ENCODE measurements around the gene SLC1A7. TPM values are rescaled to one million over a fixed set of nuclear protein-coding genes. Genes with fewer than 3 reads are reported as not detected.

Gene SLC1A7
- total and polyA plus RNA-seq, 2 experiments from 2014 or later, result not detected

- Histone ChIP-seq H3K9me3 (ENCODE audit: low read depth) (no peaks in the 10 kb centered on the region), H2AFZ (no peak overlapping the region), H3K27me3 (no peaks in the 10 kb centered on the region), H3K27ac (peak overlapping the region; percentile 31), H3K4me2 (no peak overlapping the region), H3K4me3 (no peak overlapping the region), H3K9me2 (replicated peaks; ENCODE audit: insufficient read depth) (no peaks in the 10 kb centered on the region), H3K79me2 (no peaks in the 10 kb centered on the region), H4K20me1 (ENCODE audit: insufficient read depth, poor library complexity, severe bottlenecking) (no peaks in the 10 kb centered on the region), H3K4me1 (ENCODE audit: insufficient read depth) (no peaks in the 10 kb centered on the region), H3K36me3 (replicated peaks; ENCODE audit: insufficient read depth, low read depth) (no peaks in the 10 kb centered on the region)
- 84% methylated on average over 12 of the region's 12 CpGs for WGBS (ENCODE audit: low lambda C conversion rate, missing lambda C conversion rate)
- no peak for TF ChIP-seq EZH2phosphoT487 (IDR thresholded peaks at IDR 0.05; ENCODE audit: low read depth, severe bottlenecking, unreplicated experiment)
- no peak for DNase-seq (ENCODE audit: low spot score)
Observed at GRCh38 chr1:53129891-53130597, 12.4 kb downstream of the SLC1A7 start.

GRCh38 chr1:53128401-53128800 lies 14.0 kb downstream of the SLC1A7 start:
- H2AFZ ChIP-seq, result no peak overlapping the region
- no peaks in the 10 kb centered on the region for H4K20me1 ChIP-seq (ENCODE audit: insufficient read depth, poor library complexity, severe bottlenecking)
- H3K9me3 ChIP-seq (ENCODE audit: low read depth), result no peaks in the 10 kb centered on the region
- no peak for DNase-seq (ENCODE audit: low spot score)
- H3K79me2 ChIP-seq, result no peaks in the 10 kb centered on the region
- H3K4me2 ChIP-seq, result no peak overlapping the region
- no peaks in the 10 kb centered on the region for H3K9me2 ChIP-seq (replicated peaks; ENCODE audit: insufficient read depth)
- peaks cover 12% of the 10 kb centered on the region for H3K4me1 ChIP-seq (ENCODE audit: insufficient read depth)
- no peaks in the 10 kb centered on the region for H3K27me3 ChIP-seq
- H3K36me3 ChIP-seq (replicated peaks; ENCODE audit: insufficient read depth, low read depth), result no peaks in the 10 kb centered on the region
- no peak overlapping the region for H3K27ac ChIP-seq
- no peak for TF ChIP-seq EZH2phosphoT487 (IDR thresholded peaks at IDR 0.05; ENCODE audit: low read depth, severe bottlenecking, unreplicated experiment)
- no peak for TF ChIP-seq CTCF (IDR thresholded peaks at IDR 0.05; ENCODE audit: poor library complexity)
- TF ChIP-seq EZH2 (IDR thresholded peaks at IDR 0.05; ENCODE audit: borderline replicate concordance), result no peak
- 92% methylated on average over 4 of the region's 4 CpGs for WGBS (ENCODE audit: low lambda C conversion rate, missing lambda C conversion rate)
- no peak overlapping the region for H3K4me3 ChIP-seq

- no peak overlapping the region for H3K27ac ChIP-seq
- H3K9me3 ChIP-seq (ENCODE audit: low read depth), result no peaks in the 10 kb centered on the region
- H3K4me3 ChIP-seq, result no peak overlapping the region
- no peak overlapping the region for H2AFZ ChIP-seq
- H3K4me1 ChIP-seq (ENCODE audit: insufficient read depth), result peaks cover 19% of the 10 kb centered on the region
- no peak overlapping the region for H3K4me2 ChIP-seq
- H4K20me1 ChIP-seq (ENCODE audit: insufficient read depth, poor library complexity, severe bottlenecking), result no peaks in the 10 kb centered on the region
- no peaks in the 10 kb centered on the region for H3K9me2 ChIP-seq (replicated peaks; ENCODE audit: insufficient read depth)
- no peaks in the 10 kb centered on the region for H3K79me2 ChIP-seq
- WGBS (ENCODE audit: low lambda C conversion rate, missing lambda C conversion rate), result 92% methylated on average over 5 of the region's 5 CpGs
- DNase-seq (ENCODE audit: low spot score), result no peak
- no peaks in the 10 kb centered on the region for H3K36me3 ChIP-seq (replicated peaks; ENCODE audit: insufficient read depth, low read depth)
- TF ChIP-seq EZH2phosphoT487 (IDR thresholded peaks at IDR 0.05; ENCODE audit: low read depth, severe bottlenecking, unreplicated experiment) (no peak), EZH2 (IDR thresholded peaks at IDR 0.05; ENCODE audit: borderline replicate concordance) (no peak), CTCF (IDR thresholded peaks at IDR 0.05; ENCODE audit: poor library complexity) (no peak)
- H3K27me3 ChIP-seq, result no peaks in the 10 kb centered on the region
Observed at GRCh38 chr1:53127546-53127945, 14.9 kb downstream of the SLC1A7 start.

- Histone ChIP-seq H3K9me2 (replicated peaks; ENCODE audit: insufficient read depth) (no peaks in the 10 kb centered on the region), H4K20me1 (ENCODE audit: insufficient read depth, poor library complexity, severe bottlenecking) (no peaks in the 10 kb centered on the region), H3K4me3 (no peak overlapping the region), H3K9me3 (ENCODE audit: low read depth) (no peaks in the 10 kb centered on the region), H3K27me3 (no peaks in the 10 kb centered on the region), H3K36me3 (replicated peaks; ENCODE audit: insufficient read depth, low read depth) (no peaks in the 10 kb centered on the region), H3K27ac (no peak overlapping the region), H3K79me2 (no peaks in the 10 kb centered on the region), H2AFZ (no peak overlapping the region), H3K4me1 (ENCODE audit: insufficient read depth) (peaks cover 28% of the 10 kb centered on the region), H3K4me2 (no peak overlapping the region)
- DNase-seq (ENCODE audit: low spot score), result no peak
- TF ChIP-seq EZH2phosphoT487 (IDR thresholded peaks at IDR 0.05; ENCODE audit: low read depth, severe bottlenecking, unreplicated experiment), result no peak
- no peak for TF ChIP-seq CTCF (IDR thresholded peaks at IDR 0.05; ENCODE audit: poor library complexity)
- TF ChIP-seq EZH2 (IDR thresholded peaks at IDR 0.05; ENCODE audit: borderline replicate concordance), result no peak
- WGBS (ENCODE audit: low lambda C conversion rate, missing lambda C conversion rate), result 100% methylated on average over 1 of the region's 1 CpG
Observed at GRCh38 chr1:53126495-53126894, 15.9 kb downstream of the SLC1A7 start.
